ENCODE measurements around the gene RCOR1. TPM values are rescaled to one million over a fixed set of nuclear protein-coding genes. Genes with fewer than 3 reads are reported as not detected.

Gene RCOR1
- total and polyA plus RNA-seq, 2 of the 4 experiments (the other 2 are of a cell fraction): 9.0 to 11.2 TPM

DNA sequence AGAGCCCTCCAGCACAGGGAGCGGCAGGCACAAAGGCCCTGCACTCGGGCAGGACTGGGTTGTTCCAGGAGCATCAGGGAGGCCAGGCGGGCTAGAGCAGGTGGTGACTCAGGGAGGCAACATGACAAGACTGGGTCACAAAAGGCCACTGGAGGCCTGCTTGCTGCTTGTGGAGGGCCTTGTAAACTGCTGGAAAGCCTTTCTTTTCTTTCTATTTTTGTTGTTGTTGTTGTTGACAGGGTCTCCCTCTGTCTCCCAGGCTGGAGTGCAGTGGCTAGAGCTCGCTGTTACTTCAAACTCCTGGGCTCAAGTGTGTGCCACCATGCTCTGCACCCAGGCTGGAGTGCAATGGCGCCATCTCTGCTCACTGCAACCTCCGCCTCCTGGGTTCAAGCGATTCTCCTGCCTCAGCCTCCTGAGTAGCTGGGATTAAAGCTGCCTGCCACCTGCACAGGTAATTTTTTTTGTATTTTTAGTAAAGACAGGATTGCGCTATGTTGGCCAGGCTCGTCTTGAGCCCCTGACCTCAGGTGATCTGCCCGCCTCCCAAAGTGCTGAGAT lies 11.8 kb upstream of the RCOR1 start:
- TF ChIP-seq FOS (IDR thresholded peaks at IDR 0.05; ENCODE audit: low read depth, low read length) (no peak), SMC3 (IDR thresholded peaks at IDR 0.05; ENCODE audit: low read depth, low read length) (no peak), MAZ (IDR thresholded peaks at IDR 0.05; ENCODE audit: borderline replicate concordance, low read depth, low read length) (no peak)
- H3K27ac ChIP-seq (ENCODE audit: insufficient read depth, low read length): no peak overlapping the region
- H4K5ac ChIP-seq (ENCODE audit: low read depth, low read length): no peak overlapping the region
- no peaks in the 10 kb centered on the region for H3K36me3 ChIP-seq (ENCODE audit: control insufficient read depth, insufficient read depth, low read length)
- H4K8ac ChIP-seq (ENCODE audit: low read depth in 2 of 2, low read length in 2 of 2): no peak overlapping the region
- ATAC-seq (ENCODE audit: low read depth): peak; percentile 31; the same call in 1 of the 2 replicates
- H4K20me1 ChIP-seq (ENCODE audit: insufficient read depth, low read length): no peaks in the 10 kb centered on the region
- no peaks in the 10 kb centered on the region; a peak in 1 of 4 replicates for H3K79me1 ChIP-seq (ENCODE audit: low read depth in 1 of 2, low read length in 2 of 2)
- H2AK9ac ChIP-seq (replicated peaks; ENCODE audit: low read depth, low read length, poor library complexity): no peak overlapping the region
- peak overlapping the region; percentile 7 for H2BK5ac ChIP-seq (ENCODE audit: low read depth, low read length, poor library complexity, severe bottlenecking)
- peaks cover 18% of the 10 kb centered on the region for H3K9me1 ChIP-seq (ENCODE audit: insufficient read depth, low read length)
- H2AK5ac ChIP-seq (ENCODE audit: low read depth, low read length): peak overlapping the region; percentile 20; the same call in 1 of the 2 replicates
- no peaks in the 10 kb centered on the region for H3K27me3 ChIP-seq (ENCODE audit: control insufficient read depth, insufficient read depth, low read length)
- peak overlapping the region; percentile 29; the same call in 1 of the 2 replicates for H3K14ac ChIP-seq (replicated peaks; ENCODE audit: low read depth, low read length)
- no peak overlapping the region for H3K23ac ChIP-seq (ENCODE audit: low read depth, low read length)
- H4K91ac ChIP-seq (ENCODE audit: insufficient read depth, low read depth, low read length): 0 out of 2 replicates have a peak overlapping the region, but pooled peaks have one; percentile 46
- H2BK15ac ChIP-seq (ENCODE audit: low read depth, low read length): 0 out of 3 replicates have a peak overlapping the region, but pooled peaks have one; percentile 22
- H3K18ac ChIP-seq (ENCODE audit: low read depth, low read length): no peak overlapping the region
- no peak overlapping the region for H3K4me3 ChIP-seq (ENCODE audit: insufficient read depth, low read depth, low read length)
- no peak overlapping the region for H3K56ac ChIP-seq (ENCODE audit: extremely low read depth, insufficient read depth, low read length)
- no peak overlapping the region for H3K4me2 ChIP-seq (ENCODE audit: low read depth, low read length)
- WGBS, 2 experiments (ENCODE audit: extremely low coverage in 2 of 2, insufficient read length in 1 of 2): 95% methylated on average over 4 of the region's 10 CpGs; no CpG with 5 or more reads in 1 of the 2 experiments
- ChIA-PET POLR2A (ENCODE audit: unreplicated experiment) (no interaction called here), CTCF (interaction anchor here (0.6 kb wide), 1 partner anchor 22 kb away, joined by 3 read pairs; no protein-coding TSS in a partner anchor)
- peak overlapping the region; percentile 71 for H3K4ac ChIP-seq (ENCODE audit: low read depth, low read length)
- peak overlapping the region; percentile 56; the same call in 1 of the 2 replicates for H2BK120ac ChIP-seq (ENCODE audit: low read depth, low read length)
- H2AFZ ChIP-seq (replicated peaks; ENCODE audit: low read length, poor library complexity): peak overlapping the region; percentile 90
- H3K9me3 ChIP-seq (ENCODE audit: control insufficient read depth, insufficient read depth, low read length): no peaks in the 10 kb centered on the region
- intact Hi-C loops (cut with micrococcal nuclease): no loop called here
- DNase-seq: no peak
- dilution Hi-C loops (cut with HindIII; ENCODE audit: low sequenced_read_pairs, unreplicated experiment): no loop called here
- H2BK20ac ChIP-seq (ENCODE audit: low read depth, low read length): no peak overlapping the region
- H3K9ac ChIP-seq (ENCODE audit: low read depth, low read length): no peak overlapping the region
- in situ Hi-C loops (cut with MboI; ENCODE audit: low sequenced_read_pairs): no loop called here
- BruUV-seq (replicated peaks): no TSS peak
- peaks cover 11% of the 10 kb centered on the region for H3K4me1 ChIP-seq (ENCODE audit: control insufficient read depth, insufficient read depth, low read length)
